Erythroblast (primary cell): ENCODE results near the gene MCM5.

Experiments used
- GATA1 ChIP-seq: IDR thresholded peaks from 2 replicates; pipeline ENCODE4 v1.6.1; 2011; ENCODE audit warnings: low read depth, mild to moderate bottlenecking, control low read depth, low read length, moderate library complexity
- POLR2A ChIP-seq: IDR thresholded peaks from 2 replicates; pipeline ENCODE4 v1.6.1; 2011; ENCODE audit warnings: mild to moderate bottlenecking, low read length

DNA sequence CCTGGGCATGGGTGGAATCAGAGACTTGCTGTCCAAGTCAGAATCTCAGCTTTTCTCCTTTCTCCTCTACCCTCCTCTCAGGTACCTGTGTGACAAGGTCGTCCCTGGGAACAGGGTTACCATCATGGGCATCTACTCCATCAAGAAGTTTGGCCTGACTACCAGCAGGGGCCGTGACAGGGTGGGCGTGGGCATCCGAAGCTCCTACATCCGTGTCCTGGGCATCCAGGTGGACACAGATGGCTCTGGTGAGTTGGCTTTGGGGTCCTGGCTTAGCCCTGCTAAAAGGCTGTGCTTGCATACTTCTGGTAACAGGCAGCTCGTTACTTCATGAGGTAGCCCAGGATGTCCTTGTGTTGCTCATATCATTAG, 10.7 kb downstream of the MCM5 start:
- TF ChIP-seq POLR2A (no peak), GATA1 (no peak)
